Tibial artery (tissue), 4 donors: ENCODE data around the gene ERC2.
"Not testable (repeated sequence)": the region's sequence is repeated elsewhere in the genome, so short reads cannot be mapped to it uniquely, and the experiment has no call there.

Source experiments
- DNase-seq, 2 donors: peaks; one replicate each; pipeline ENCODE4 v3.0.0-alpha.2; 2019
- H3K27ac ChIP-seq, 2 donors: fragments of 200-600 bp; sonication (generic) in 1 of 2; 1 replicate in 1 of 2; 2 replicates in 1 of 2; pipeline ENCODE4 v1.5.1; 2018 to 2019; ENCODE audit warnings: mild to moderate bottlenecking in 1 of 2
- H3K27me3 ChIP-seq, 2 donors: fragments of 200-600 bp; sonication (generic) in 1 of 2; one replicate each; pipeline versions ENCODE4 v1.5.1 to v1.6.0; 2016 to 2019
- H3K36me3 ChIP-seq, 3 donors: fragments of 200-600 bp; sonication (generic) in 2 of 3; one replicate each; pipeline ENCODE4 v1.5.1; 2016 to 2019; ENCODE audit warnings: mild to moderate bottlenecking in 2 of 3
- H3K4me1 ChIP-seq, 4 donors: fragments of 200-600 bp; sonication (generic) in 2 of 4; 1 replicate in 3 of 4; 2 replicates in 1 of 4; pipeline ENCODE4 v1.5.1; 2016 to 2019
- H3K4me3 ChIP-seq, 2 donors: fragments of 200-600 bp; sonication (generic) in 1 of 2; 1 replicate in 1 of 2; 2 replicates in 1 of 2; pipeline ENCODE4 v1.5.1; 2018 to 2019; ENCODE audit warnings: mild to moderate bottlenecking in 2 of 2
- H3K9me3 ChIP-seq, 3 donors: fragments of 200-600 bp; sonication (generic) in 1 of 3; one replicate each; pipeline ENCODE4 v1.5.1; 2016 to 2019
- intact Hi-C: fragments of 100-400 bp; cut with DNase I; formaldehyde crosslinking; loops from one replicate; pipeline ENCODE4 v1.15.0; 2023; ENCODE audit warnings: low total_unique reads
- TF ChIP-seq, protein P1 (sequence below), 2 experiments: fragments of 200-600 bp in 1 of 2; fragments of 450-650 bp in 1 of 2; IDR thresholded peaks; one replicate each; pipeline ENCODE4 v1.5.1; 2017 to 2019; ENCODE audit warnings: antibody characterized with exemption in 2 of 2, mild to moderate bottlenecking in 1 of 2, moderate library complexity in 1 of 2

The ERC2 gene

DNA sequence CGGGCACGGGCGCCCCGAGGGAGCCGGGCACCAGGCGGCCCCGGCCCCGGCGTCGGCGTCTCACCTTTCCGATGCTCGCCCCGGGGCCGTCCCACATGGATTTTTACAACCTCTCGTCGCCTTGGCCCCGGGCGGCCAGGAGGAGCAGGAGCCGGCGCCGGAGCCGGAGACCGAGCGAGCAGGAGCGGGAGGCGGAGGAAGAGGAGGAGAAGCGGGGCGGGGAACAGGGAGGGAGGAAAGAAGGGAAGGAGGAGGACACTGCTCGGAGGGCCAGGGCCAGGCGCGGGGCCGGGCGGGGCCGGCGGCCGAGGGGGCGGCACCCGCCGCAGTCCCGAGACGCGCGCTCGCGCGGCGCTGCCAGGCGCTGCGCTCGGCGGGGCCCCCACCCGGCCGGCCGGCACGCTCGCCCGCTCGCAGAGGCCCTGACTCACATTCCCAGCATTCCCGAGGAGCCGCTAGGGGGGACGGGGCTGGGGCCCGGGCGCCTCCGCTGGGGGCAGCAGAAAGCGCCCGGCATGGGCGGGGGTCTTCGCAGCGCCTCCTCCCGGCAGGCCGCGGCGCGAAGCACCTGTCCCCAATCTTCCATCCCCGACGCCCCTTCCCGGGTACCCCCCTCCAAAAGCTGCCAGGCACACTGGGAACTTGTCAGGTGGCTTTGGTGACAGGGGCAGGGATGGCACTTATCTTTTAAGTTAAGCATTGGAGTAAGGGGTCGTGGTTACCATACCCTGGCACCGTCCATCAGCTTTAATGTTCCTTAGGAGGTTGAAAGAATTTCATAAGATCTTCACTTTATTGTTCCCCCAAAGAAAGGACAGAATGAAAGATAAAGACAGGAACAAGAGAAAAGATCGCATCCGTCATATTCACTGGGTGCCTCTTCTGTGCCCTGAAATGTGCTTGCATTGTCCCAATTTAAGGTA, at the start of gene ERC2:
Gene ERC2, minus strand, starts transcription at position 284 of the 923 bp plus-strand sequence.
- DNase-seq: no peak
- Histone ChIP-seq H3K4me1 (peaks cover 0 to 13% (median 8%) of the 10 kb centered on the region in 4 donors), H3K4me3 (peak within 1 kb of the TSS; percentile 42 to 56), H3K27me3 (peaks cover 0 to 29% of the 10 kb centered on the region in 2 donors), H3K36me3 (no peaks in the 10 kb centered on the region), H3K27ac (no peak within 1 kb of the TSS), H3K9me3 (no peaks in the 10 kb centered on the region)
- TF ChIP-seq, protein P1, sequence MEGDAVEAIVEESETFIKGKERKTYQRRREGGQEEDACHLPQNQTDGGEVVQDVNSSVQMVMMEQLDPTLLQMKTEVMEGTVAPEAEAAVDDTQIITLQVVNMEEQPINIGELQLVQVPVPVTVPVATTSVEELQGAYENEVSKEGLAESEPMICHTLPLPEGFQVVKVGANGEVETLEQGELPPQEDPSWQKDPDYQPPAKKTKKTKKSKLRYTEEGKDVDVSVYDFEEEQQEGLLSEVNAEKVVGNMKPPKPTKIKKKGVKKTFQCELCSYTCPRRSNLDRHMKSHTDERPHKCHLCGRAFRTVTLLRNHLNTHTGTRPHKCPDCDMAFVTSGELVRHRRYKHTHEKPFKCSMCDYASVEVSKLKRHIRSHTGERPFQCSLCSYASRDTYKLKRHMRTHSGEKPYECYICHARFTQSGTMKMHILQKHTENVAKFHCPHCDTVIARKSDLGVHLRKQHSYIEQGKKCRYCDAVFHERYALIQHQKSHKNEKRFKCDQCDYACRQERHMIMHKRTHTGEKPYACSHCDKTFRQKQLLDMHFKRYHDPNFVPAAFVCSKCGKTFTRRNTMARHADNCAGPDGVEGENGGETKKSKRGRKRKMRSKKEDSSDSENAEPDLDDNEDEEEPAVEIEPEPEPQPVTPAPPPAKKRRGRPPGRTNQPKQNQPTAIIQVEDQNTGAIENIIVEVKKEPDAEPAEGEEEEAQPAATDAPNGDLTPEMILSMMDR (IDR thresholded peaks at IDR 0.05): no peak
- intact Hi-C loops: no loop called here

DNA sequence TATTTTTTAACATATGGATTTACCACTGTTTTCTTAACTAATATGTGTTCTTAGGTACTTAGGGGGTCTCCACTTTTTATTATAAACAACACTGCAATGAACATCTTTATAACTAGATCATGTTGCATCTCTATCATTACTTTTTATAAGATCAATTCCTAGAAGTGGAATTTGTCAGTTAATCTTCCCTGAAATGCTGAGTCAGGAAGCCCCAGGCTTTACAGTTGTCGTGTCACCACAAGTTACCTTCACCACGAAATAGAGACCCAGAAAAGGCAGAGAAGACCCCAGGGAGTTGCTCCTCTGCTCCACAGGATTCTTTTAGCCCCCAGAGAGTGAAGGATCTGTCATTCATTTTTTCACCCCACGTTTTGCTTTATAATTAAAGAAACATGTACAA, 34.5 kb upstream of the ERC2 start:
- H3K9me3 ChIP-seq: no peaks in the 10 kb centered on the region
- no peak overlapping the region for H3K4me3 ChIP-seq
- no peak overlapping the region for H3K27ac ChIP-seq
- no peaks in the 10 kb centered on the region for H3K4me1 ChIP-seq
- DNase-seq: no peak
- TF ChIP-seq, protein P1 (IDR thresholded peaks at IDR 0.05): no peak
- H3K36me3 ChIP-seq: no peaks in the 10 kb centered on the region
- H3K27me3 ChIP-seq: no peaks in the 10 kb centered on the region
- intact Hi-C loops: no loop called here

DNA sequence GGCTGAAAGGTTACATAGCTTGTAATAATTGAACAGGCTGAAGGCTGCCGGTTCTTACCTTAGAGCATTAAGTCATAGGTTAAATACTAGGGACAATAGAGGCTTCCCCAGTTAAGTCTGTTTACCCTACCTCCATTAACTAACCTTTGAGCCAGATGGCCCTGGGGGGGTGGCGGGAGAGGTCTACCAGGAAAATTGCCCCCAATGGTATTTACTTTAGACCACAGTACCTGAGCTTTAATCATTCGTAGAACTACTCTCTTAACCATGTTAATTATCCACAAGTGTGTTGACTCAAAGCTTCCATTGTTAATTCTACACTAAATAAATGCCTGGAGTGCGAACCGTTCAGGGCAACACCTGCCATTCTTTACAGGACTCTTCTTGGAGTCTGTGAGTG, 28.1 kb upstream of the ERC2 start:
- intact Hi-C loops, H3K36me3 ChIP-seq, H3K27me3 ChIP-seq, H3K27ac ChIP-seq, H3K4me3 ChIP-seq, H3K4me1 ChIP-seq, DNase-seq, H3K9me3 ChIP-seq: not testable (repeated sequence)

DNA sequence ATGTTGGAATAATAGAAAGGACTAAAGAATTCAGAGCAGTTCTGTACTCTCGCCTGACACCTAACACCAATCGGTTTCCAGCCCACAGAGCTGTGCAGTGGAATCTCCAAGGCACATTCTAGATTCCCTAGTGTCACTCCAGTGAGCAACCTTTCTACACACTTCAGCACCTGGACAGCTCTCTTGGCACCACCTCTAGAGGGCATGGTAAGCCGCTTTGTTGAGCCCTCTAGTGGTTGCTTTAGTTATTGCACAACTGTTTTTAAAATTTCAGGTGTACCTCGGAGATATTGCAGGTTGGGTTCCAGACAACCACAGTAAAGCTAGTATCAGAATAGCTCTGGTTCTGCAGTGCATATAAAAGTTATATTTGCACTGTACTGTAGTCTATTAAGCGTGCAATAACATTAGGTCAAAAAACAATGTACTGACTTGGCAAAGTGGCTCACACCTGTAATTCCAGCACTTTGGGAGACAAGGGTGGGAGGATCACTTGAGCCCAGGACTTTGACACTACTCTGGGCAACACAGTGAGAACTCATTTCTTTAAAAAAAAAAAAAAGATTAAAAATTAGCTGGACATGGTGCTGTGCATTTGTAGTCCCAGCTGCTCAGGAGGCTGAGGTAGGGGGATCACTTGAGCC, 26.5 kb upstream of the ERC2 start:
- Histone ChIP-seq H3K4me1 (no peaks in the 10 kb centered on the region), H3K27ac (no peak overlapping the region), H3K36me3 (no peaks in the 10 kb centered on the region), H3K9me3 (no peaks in the 10 kb centered on the region), H3K4me3 (no peak overlapping the region), H3K27me3 (peaks cover 0 to 2% of the 10 kb centered on the region in 2 donors)
- TF ChIP-seq, protein P1 (IDR thresholded peaks at IDR 0.05): peak; percentile 68 to 74
- intact Hi-C loops: no loop called here
- peak; percentile 55 to 73 for DNase-seq

DNA sequence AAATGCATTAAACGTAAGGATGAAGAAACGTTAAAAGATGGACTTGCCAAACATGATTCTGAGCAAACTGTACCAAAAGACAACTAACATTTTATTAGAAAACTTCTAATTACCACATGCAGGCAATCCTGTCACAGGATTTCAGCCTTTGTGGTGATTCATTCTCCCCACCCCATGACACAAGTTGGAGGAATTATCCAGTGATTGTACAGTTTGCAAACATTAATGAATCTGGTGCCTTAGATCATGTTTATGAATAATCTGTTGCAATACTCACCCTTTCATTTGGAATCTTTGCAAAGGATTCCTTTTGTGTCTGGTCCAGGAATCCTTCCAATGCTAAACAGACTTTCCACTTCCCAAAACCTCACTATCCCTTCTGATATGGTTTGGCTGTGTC, 23.3 kb upstream of the ERC2 start:
- Histone ChIP-seq H3K27me3 (peaks cover 0 to 2% of the 10 kb centered on the region in 2 donors), H3K36me3 (no peaks in the 10 kb centered on the region), H3K4me3 (no peak overlapping the region), H3K4me1 (no peaks in the 10 kb centered on the region), H3K27ac (no peak overlapping the region), H3K9me3 (no peaks in the 10 kb centered on the region)
- intact Hi-C loops: no loop called here
- no peak for DNase-seq
- TF ChIP-seq, protein P1 (IDR thresholded peaks at IDR 0.05): no peak
